WI38 (cell line): ENCODE results near the gene NDUFAB1.

Experiments used
- H3K4me3 ChIP-seq: 2 replicates; pipeline ENCODE4 v1.5.1; 2011; ENCODE audit warnings: low read depth, mild to moderate bottlenecking, control low read depth, low read length
- CTCF ChIP-seq: IDR thresholded peaks from 2 replicates; pipeline ENCODE4 v1.5.1; 2012; ENCODE audit warnings: low read depth, mild to moderate bottlenecking, control low read depth, low read length

Gene NDUFAB1

GRCh38 chr16:23562505-23562904, 33.6 kb downstream of the NDUFAB1 start:
- TF ChIP-seq CTCF = no peak
- no peak overlapping the region for H3K4me3 ChIP-seq

GRCh38 chr16:23561586-23561985, 34.5 kb downstream of the NDUFAB1 start:
- no peak for TF ChIP-seq CTCF
- H3K4me3 ChIP-seq = no peak overlapping the region

- TF ChIP-seq CTCF = no peak
- peak overlapping the region; percentile 94 for H3K4me3 ChIP-seq
Observed at GRCh38 chr16:23557779-23558702, 38.1 kb downstream of the NDUFAB1 start.

GRCh38 chr16:23556881-23557778, 39.0 kb downstream of the NDUFAB1 start, which contains the start of the genes EARS2 and UBFD1:
EARS2 (minus strand) TSS chr16:23557350; CDS start chr16:23557343, 7 bp downstream.
UBFD1 (plus strand) TSS chr16:23557727; CDS start chr16:23557743, 16 bp downstream.
- TF ChIP-seq CTCF = peak; percentile 79
- H3K4me3 ChIP-seq = peak within 1 kb of the TSS; percentile 94

- no peak for TF ChIP-seq CTCF
- H3K4me3 ChIP-seq = no peak overlapping the region
Observed at GRCh38 chr16:23554536-23554935, 41.6 kb downstream of the NDUFAB1 start.

- no peak for TF ChIP-seq CTCF
- H3K4me3 ChIP-seq = no peak overlapping the region
Observed at GRCh38 chr16:23552161-23552560, 44.0 kb downstream of the NDUFAB1 start.
